UCSD-AML1 (cell line): ENCODE results near the gene CLK2.
"Not testable (repeated sequence)": the region's sequence is repeated elsewhere in the genome, so short reads cannot be mapped to it uniquely, and the experiment has no call there.

Source experiments
- DNase-seq: peaks from one replicate; lab custom pipeline; 2025; ENCODE audit not compliant: unreplicated experiment; lab: John Stamatoyannopoulos, UW

CLK2 gene

GRCh38 chr1:155244368-155245162, 28.7 kb downstream of the CLK2 start:
- DNase-seq = peak; percentile 96

GRCh38 chr1:155242805-155243358, 30.4 kb downstream of the CLK2 start:
- no peak for DNase-seq

GRCh38 chr1:155241841-155242264, 31.5 kb downstream of the CLK2 start:
- DNase-seq = no peak

GRCh38 chr1:155241069-155241679, 32.1 kb downstream of the CLK2 start:
- DNase-seq = peak; percentile 38

- no peak for DNase-seq
These were observed 36.9 kb downstream of the CLK2 start for GRCh38 chr1:155236451-155236850.

GRCh38 chr1:155235375-155235774, 37.9 kb downstream of the CLK2 start:
- not testable (repeated sequence) for DNase-seq

- DNase-seq = not testable (repeated sequence)
These were observed 39.8 kb downstream of the CLK2 start for GRCh38 chr1:155233502-155233901.

GRCh38 chr1:155232001-155232978, 41.0 kb downstream of the CLK2 start:
- DNase-seq = not testable (repeated sequence)

GRCh38 chr1:155231302-155231701, 42.0 kb downstream of the CLK2 start:
- not testable (repeated sequence) for DNase-seq

- no peak for DNase-seq
These were observed 45.2 kb downstream of the CLK2 start for GRCh38 chr1:155228096-155228427.

GRCh38 chr1:155227261-155228095, 45.8 kb downstream of the CLK2 start:
- peak; percentile 98 for DNase-seq

GRCh38 chr1:155226910-155227260, 46.4 kb downstream of the CLK2 start:
- DNase-seq = peak; percentile 80

- peak; percentile 84 for DNase-seq
These were observed 47.0 kb downstream of the CLK2 start for GRCh38 chr1:155226188-155226909.

GRCh38 chr1:155225404-155225759, 47.9 kb downstream of the CLK2 start:
- DNase-seq = not testable (repeated sequence)

GRCh38 chr1:155223047-155223446, 50.3 kb downstream of the CLK2 start:
- no peak for DNase-seq

- not testable (repeated sequence) for DNase-seq
These were observed 52.9 kb downstream of the CLK2 start for GRCh38 chr1:155220211-155220965.

GRCh38 chr1:155219592-155220031, 53.7 kb downstream of the CLK2 start:
- DNase-seq = peak; percentile 30

- no peak for DNase-seq
These were observed 54.3 kb downstream of the CLK2 start for GRCh38 chr1:155218854-155219591.
